NCI-H146 treated with DMSO at 0.1 percent for 48 hours (cell line): ENCODE data around the gene CPEB1.

ENCODE experiments used
- DNase-seq: peaks from one replicate; lab custom pipeline; 2025; ENCODE audit not compliant: unreplicated experiment; lab: John Stamatoyannopoulos, UW

Gene CPEB1

DNA sequence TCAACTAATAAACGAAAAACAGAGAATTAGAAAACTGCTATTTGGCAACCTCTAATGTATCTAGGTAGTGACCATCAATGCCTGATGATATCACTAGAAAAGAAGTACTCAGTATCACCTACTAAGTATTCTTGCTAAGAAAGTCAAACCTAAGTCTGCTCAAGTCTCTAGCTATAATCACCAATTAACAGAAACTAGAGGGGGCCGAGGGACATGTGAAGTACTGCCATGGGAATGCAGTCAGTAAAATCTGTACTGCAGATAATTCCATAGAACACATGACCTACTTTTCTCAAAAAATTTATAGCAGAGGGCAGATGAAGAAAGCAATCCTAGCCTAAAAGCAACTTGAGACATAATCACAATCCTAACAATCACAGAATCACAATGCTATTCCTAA lies 51.4 kb downstream of the CPEB1 start:
- DNase-seq: no peak

- DNase-seq: no peak
These were observed 52.0 kb downstream of the CPEB1 start for GRCh38 chr15:82595203-82595602.

DNA sequence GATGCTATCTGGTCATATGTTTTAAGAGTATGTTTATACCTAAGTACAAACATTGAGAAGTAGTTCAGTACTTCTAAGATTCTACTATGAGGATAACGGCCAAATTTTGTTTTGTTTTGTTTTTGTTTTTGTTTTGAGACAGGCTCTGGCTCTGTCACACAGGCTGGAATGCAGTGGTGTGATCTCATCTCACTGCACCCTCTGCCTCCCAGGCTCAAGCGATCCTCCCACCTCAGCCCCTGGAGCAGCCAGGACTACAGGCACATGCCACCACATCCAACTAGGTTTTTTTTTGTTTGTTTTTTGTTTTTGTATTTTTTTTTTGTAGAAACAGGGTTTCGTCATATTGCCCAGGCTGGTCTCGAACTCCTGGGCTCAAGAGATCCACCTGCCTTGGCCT lies 59.4 kb downstream of the CPEB1 start:
- no peak for DNase-seq

DNA sequence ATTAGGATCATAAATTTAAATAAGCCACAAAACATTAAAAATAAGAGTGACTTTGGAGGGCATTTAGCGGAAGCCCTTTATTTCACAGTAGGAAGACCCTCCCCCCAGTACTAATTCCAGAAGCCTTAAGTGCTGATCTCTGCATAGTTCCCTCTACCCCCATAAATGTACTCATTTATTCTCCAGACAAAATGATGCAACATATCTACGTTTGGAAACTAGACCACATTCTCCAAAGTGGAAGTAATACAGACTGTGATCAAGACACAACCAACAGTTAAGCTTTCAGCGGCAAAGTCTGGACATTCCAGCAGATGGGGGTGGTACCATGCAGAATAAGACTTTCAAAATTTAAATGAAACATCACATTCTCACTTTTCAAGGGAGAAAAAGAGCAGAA lies 62.1 kb downstream of the CPEB1 start:
- DNase-seq: no peak

DNA sequence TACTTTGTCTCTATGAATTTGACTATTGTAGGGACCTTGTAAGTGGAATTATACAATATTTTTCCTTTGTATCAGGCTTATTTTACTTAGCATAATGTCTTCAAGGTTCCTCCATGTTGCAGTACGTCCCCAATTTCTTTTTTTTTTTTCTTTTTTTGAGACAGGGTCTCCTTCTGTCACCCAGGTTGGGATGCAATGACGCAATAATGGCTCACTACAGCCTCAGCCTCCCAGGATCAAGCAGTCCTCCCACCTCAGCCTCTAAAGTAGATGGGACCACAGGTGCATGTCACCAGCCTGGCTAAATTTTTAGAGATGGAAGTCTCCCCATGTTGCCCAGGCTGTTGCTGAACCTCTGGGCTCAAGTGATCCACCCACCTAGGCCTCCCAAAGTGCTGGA lies 66.5 kb downstream of the CPEB1 start:
- no peak for DNase-seq

- DNase-seq: no peak
These were observed 71.8 kb downstream of the CPEB1 start for GRCh38 chr15:82575335-82575734.

- DNase-seq: no peak
These were observed 74.2 kb downstream of the CPEB1 start for GRCh38 chr15:82572986-82573385.

DNA sequence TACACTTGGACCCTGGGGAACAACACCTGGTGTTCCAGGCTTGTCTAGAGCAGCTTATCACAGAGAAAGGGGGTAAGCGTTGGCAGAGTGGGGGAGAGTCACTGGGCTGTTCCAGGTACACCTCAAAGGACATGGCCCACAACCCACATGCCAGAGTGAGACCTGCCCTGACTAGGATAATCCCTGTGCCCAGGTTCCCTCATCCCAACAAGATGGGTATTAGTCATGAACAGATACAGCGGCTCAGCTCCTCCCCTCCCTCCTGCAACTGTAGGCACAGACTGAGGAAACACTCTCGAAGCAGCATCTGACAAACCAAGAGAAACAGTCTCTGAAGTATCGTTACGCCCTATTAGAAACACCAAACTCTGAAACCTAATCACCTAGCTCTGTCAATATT lies 74.9 kb downstream of the CPEB1 start:
- no peak for DNase-seq

- DNase-seq: no peak
These were observed 75.4 kb downstream of the CPEB1 start for GRCh38 chr15:82571722-82572222.

GRCh38 chr15:82570721-82571508 lies 76.2 kb downstream of the CPEB1 start:
- DNase-seq: no peak

DNA sequence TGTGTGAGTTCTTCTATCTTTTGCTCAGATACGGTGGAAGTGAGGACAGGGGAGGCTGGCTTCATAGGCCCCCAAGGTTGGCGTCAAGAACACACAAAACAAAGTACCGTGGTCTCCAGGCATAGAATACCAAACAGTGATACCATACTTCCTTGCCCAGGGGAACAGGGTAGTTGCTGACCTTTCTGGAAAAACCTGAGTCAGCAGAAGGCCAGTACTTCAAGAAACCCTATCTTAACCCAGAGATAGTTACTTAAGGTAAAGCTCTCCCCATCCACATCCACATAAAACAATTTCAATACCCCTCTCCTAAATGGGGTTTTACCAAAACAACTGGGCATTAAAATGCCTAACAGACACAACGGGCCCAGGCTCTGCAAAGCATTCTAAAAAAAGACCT lies 77.3 kb downstream of the CPEB1 start:
- no peak for DNase-seq

GRCh38 chr15:82568986-82569385 lies 78.2 kb downstream of the CPEB1 start:
- DNase-seq: no peak

DNA sequence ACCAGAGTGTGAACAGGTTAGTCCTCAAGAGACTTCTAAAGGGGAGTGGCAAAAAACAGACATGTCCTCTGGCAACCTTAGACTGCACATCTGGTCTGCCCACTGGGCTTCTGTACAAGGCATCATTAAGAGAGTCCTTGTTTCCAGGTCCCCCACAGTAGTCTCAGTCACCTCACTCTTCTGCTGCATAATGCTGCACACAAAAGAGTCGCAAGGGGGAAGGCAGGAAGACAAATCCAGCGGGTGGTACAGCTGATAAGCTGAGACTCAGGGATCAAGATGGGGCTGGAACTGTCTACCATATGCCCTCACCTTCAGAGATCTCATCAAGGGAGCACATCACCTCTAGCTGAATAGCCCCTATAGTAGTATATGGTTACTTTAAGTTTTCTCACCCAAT lies 79.5 kb downstream of the CPEB1 start:
- DNase-seq: no peak

GRCh38 chr15:82566690-82567089 lies 80.5 kb downstream of the CPEB1 start:
- no peak for DNase-seq

DNA sequence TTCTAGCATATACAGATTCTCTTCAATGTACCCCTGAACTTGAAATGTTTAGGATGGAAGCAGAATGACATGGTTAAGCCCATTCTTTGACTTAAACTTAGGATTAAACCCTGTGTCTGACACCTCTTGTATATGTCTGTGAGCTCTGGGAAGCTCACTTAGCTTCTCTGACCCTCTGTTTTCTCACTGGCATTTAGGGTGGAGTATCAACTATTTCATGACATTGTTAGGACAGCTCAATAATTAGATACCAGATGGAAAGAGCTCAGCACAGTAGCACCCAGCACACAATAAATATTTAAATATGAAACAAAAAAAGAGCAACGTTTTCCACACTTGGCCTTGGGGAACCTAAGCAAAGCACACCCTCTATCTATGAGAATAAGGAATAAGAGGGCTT lies 88.7 kb downstream of the CPEB1 start:
- no peak for DNase-seq

GRCh38 chr15:82556315-82557035 lies 90.7 kb downstream of the CPEB1 start:
- DNase-seq: no peak

GRCh38 chr15:82554849-82555248 lies 92.3 kb downstream of the CPEB1 start:
- DNase-seq: no peak

- DNase-seq: no peak
These were observed 92.8 kb downstream of the CPEB1 start for GRCh38 chr15:82554351-82554750.

GRCh38 chr15:82553846-82554245 lies 93.3 kb downstream of the CPEB1 start:
- no peak for DNase-seq

GRCh38 chr15:82552861-82553260 lies 94.3 kb downstream of the CPEB1 start:
- DNase-seq: no peak

- no peak for DNase-seq
These were observed 95.4 kb downstream of the CPEB1 start for GRCh38 chr15:82551646-82552247.

DNA sequence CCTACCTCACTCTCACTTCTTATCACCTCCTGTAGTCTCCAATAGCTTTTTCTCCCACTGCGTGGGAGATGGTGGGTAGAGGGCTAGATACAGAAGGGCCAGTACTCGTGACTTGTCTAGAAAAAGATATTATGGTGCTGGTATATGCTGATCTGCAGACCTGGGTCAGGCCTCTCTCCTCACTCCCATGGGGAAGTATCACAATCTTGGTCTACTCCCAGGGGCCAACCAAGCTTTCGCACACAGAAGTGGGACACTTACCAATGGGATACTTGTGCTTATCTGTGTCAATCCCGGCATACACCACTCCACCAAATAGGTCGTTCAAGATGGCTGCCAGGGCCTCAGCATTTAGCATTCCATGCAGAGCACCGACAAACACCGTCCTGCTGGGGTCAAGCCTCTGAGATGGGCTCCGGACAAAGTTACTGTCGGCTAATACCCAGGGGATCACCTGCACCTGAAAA lies 97.9 kb downstream of the CPEB1 start:
- no peak for DNase-seq
